Panc1 (cell line): ENCODE results near the gene ALG9. TPM values are rescaled to one million over a fixed set of nuclear protein-coding genes. Genes with fewer than 3 reads are reported as not detected.
A peak's percentile ranks its signal among the peaks of the same experiment; 100 is the strongest.

Experiments
- ATAC-seq: fragments of 200-7000 bp; cut with Tn5 transposase; 2 replicates; pipeline ENCODE4 v1.9.1; 2020; ENCODE audit warnings: mild to moderate bottlenecking, moderate library complexity
- BruUV-seq: library from RNA; stranded (reverse); fragments of 400-500 nt; replicated peaks from 2 replicates; lab custom pipeline; 2021; lab: Mats Ljungman, UMichigan
- CTCF ChIA-PET: fragments of 300-600 bp; sonication (Branson Sonifier 250); formaldehyde crosslinking; loops from one replicate; lab custom pipeline; 2022; ENCODE audit warnings: antibody characterized with exemption; lab: Charles Lee
- POLR2A ChIA-PET: fragments of 300-600 bp; sonication (Branson Sonifier 250); formaldehyde crosslinking; loops from one replicate; lab custom pipeline; 2022; ENCODE audit warnings: antibody characterized with exemption; lab: Charles Lee
- DNase-seq: peaks from one replicate; pipeline ENCODE4 v3.0.0-alpha.2; 2010; ENCODE audit warnings: low read depth, low spot score
- H3K27ac ChIP-seq: 2 replicates; pipeline ENCODE4 v1.5.1; 2011; ENCODE audit warnings: mild to moderate bottlenecking, low read length, inconsistent platforms
- H3K27me3 ChIP-seq: fragments of 200-500 bp; sonication (Bioruptor generic); 2 replicates; pipeline ENCODE4 v1.6.0; 2014; ENCODE audit warnings: low read length, inconsistent platforms; ENCODE audit not compliant: control insufficient read depth, insufficient read depth
- H3K36me3 ChIP-seq: fragments of 200-500 bp; sonication (Bioruptor generic); 2 replicates; pipeline ENCODE4 v1.5.1; 2014; ENCODE audit warnings: inconsistent platforms, mild to moderate bottlenecking, low read length, moderate library complexity; ENCODE audit not compliant: control insufficient read depth, insufficient read depth
- H3K4me1 ChIP-seq: 2 replicates; pipeline ENCODE4 v1.5.1; 2011; ENCODE audit warnings: inconsistent platforms, mild to moderate bottlenecking, low read length, moderate library complexity; ENCODE audit not compliant: control insufficient read depth, insufficient read depth
- H3K4me3 ChIP-seq, 2 experiments: 2 replicates each; pipeline ENCODE4 v1.5.1; 2011 to 2012; ENCODE audit warnings: low read depth in 2 of 2, low read length in 2 of 2, mild to moderate bottlenecking in 2 of 2, inconsistent platforms in 1 of 2, moderate library complexity in 1 of 2
- H3K9me3 ChIP-seq: fragments of 200-500 bp; sonication (Bioruptor generic); 2 replicates; pipeline ENCODE4 v1.5.1; 2014; ENCODE audit warnings: low read depth, mild to moderate bottlenecking, inconsistent platforms, low read length, moderate library complexity; ENCODE audit not compliant: control insufficient read depth, insufficient read depth
- POLR2AphosphoS5 ChIP-seq: IDR thresholded peaks from 2 replicates; pipeline ENCODE4 v1.6.1; 2012; ENCODE audit warnings: mild to moderate bottlenecking, low read depth, low read length, moderate library complexity
- SIN3A ChIP-seq: IDR thresholded peaks from 2 replicates; pipeline ENCODE4 v1.6.1; 2012; ENCODE audit warnings: low read depth, mild to moderate bottlenecking, low read length, moderate library complexity, borderline replicate concordance; ENCODE audit not compliant: insufficient read depth
- TCF7L2 ChIP-seq: IDR thresholded peaks from 2 replicates; pipeline ENCODE4 v1.6.1; 2011; ENCODE audit warnings: mild to moderate bottlenecking, low read depth, low read length, inconsistent platforms
- in situ Hi-C: cut with HindIII; loops from 2 replicates; pipeline ENCODE4 v1.10.0; 2016; ENCODE audit warnings: low sequenced_read_pairs, low pct_unique_long_range_greater_than_20kb
- intact Hi-C: fragments of 100-400 bp; cut with micrococcal nuclease; formaldehyde crosslinking; loops from one replicate; pipeline ENCODE4 v1.10.0; 2022; ENCODE audit not compliant: unreplicated experiment
- total RNA-seq: library from RNA; stranded (reverse); gene quantifications from one replicate; pipeline ENCODE4 v1.2.1, GENCODE V29; 2021; ENCODE audit not compliant: unreplicated experiment
- TF ChIP-seq, protein P1 (sequence below): fragments of 450-650 bp; IDR thresholded peaks from 2 replicates; pipeline ENCODE4 v1.5.1; 2017; ENCODE audit warnings: mild to moderate bottlenecking
- TF ChIP-seq, protein P2 (sequence below), 2 experiments: IDR thresholded peaks; 2 replicates each; pipeline ENCODE4 v1.6.1; 2011 to 2012; ENCODE audit warnings: low read depth in 2 of 2, control low read depth in 1 of 2, low read length in 1 of 2, mild to moderate bottlenecking in 1 of 2, moderate library complexity in 1 of 2; ENCODE audit not compliant: insufficient read depth in 1 of 2

ALG9 gene
- total RNA-seq, 1 experiment from 2014 or later: 27.1 TPM

DNA sequence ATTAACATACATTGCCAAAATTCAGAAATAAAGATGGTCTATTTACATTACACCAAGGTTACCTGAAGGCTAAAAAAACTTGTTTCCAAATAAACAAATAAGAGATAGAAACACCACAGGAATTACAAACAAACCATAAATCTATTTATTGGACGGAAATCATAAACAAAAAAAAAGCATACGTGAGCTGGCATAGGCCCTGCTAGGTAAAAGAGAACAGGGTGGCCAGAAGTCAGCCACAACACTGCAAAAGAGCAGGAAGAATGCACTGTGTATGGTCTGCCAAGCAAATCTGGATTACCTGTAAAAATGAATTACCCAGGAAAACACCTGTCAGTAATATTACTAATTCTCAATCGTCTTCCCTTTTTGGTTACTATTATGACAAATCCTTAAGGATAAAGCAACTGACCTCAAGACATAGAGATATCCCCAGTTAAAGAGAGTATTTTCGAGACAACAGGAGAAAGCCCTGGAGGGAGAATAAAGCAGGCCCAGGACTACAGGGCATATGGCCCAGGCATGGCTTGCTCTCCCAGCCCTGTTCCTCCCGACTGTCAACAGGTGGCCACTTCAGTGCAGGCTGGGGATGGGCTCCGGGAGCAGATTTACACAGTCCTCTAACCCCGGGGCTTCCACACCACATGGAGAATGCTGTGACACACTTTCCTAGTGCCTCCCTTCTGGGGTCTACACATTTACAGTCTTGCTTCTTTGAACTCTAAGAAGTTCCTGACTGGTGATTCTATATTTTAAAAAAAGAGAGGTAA lies 123.2 kb downstream of the ALG9 start:
- H3K27ac ChIP-seq: no peak overlapping the region
- ChIA-PET CTCF (interaction anchor here (0.5 to 0.6 kb wide), 2 partner anchors 178 to 379 kb away, joined by 3 read pairs; no protein-coding TSS in a partner anchor), POLR2A (no interaction called here)
- peak; percentile 68 for ATAC-seq
- H3K4me3 ChIP-seq: no peak overlapping the region
- in situ Hi-C loops (no loop called here), intact Hi-C loops (no loop called here)
- DNase-seq: no peak
- peaks cover 20% of the 10 kb centered on the region for H3K36me3 ChIP-seq
- no TSS peak for BruUV-seq
- no peaks in the 10 kb centered on the region for H3K9me3 ChIP-seq
- no peaks in the 10 kb centered on the region for H3K27me3 ChIP-seq
- peaks cover 5% of the 10 kb centered on the region; the same call in 1 of the 2 replicates for H3K4me1 ChIP-seq
- TF ChIP-seq, protein P1, sequence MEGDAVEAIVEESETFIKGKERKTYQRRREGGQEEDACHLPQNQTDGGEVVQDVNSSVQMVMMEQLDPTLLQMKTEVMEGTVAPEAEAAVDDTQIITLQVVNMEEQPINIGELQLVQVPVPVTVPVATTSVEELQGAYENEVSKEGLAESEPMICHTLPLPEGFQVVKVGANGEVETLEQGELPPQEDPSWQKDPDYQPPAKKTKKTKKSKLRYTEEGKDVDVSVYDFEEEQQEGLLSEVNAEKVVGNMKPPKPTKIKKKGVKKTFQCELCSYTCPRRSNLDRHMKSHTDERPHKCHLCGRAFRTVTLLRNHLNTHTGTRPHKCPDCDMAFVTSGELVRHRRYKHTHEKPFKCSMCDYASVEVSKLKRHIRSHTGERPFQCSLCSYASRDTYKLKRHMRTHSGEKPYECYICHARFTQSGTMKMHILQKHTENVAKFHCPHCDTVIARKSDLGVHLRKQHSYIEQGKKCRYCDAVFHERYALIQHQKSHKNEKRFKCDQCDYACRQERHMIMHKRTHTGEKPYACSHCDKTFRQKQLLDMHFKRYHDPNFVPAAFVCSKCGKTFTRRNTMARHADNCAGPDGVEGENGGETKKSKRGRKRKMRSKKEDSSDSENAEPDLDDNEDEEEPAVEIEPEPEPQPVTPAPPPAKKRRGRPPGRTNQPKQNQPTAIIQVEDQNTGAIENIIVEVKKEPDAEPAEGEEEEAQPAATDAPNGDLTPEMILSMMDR: no peak
- TF ChIP-seq SIN3A: no peak
- TF ChIP-seq POLR2AphosphoS5: no peak
- TF ChIP-seq, protein P2, sequence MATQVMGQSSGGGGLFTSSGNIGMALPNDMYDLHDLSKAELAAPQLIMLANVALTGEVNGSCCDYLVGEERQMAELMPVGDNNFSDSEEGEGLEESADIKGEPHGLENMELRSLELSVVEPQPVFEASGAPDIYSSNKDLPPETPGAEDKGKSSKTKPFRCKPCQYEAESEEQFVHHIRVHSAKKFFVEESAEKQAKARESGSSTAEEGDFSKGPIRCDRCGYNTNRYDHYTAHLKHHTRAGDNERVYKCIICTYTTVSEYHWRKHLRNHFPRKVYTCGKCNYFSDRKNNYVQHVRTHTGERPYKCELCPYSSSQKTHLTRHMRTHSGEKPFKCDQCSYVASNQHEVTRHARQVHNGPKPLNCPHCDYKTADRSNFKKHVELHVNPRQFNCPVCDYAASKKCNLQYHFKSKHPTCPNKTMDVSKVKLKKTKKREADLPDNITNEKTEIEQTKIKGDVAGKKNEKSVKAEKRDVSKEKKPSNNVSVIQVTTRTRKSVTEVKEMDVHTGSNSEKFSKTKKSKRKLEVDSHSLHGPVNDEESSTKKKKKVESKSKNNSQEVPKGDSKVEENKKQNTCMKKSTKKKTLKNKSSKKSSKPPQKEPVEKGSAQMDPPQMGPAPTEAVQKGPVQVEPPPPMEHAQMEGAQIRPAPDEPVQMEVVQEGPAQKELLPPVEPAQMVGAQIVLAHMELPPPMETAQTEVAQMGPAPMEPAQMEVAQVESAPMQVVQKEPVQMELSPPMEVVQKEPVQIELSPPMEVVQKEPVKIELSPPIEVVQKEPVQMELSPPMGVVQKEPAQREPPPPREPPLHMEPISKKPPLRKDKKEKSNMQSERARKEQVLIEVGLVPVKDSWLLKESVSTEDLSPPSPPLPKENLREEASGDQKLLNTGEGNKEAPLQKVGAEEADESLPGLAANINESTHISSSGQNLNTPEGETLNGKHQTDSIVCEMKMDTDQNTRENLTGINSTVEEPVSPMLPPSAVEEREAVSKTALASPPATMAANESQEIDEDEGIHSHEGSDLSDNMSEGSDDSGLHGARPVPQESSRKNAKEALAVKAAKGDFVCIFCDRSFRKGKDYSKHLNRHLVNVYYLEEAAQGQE (IDR thresholded peaks at IDR 0.05; ENCODE audit: insufficient read depth in 1 of 2, low read depth in 2 of 2, low read length in 1 of 2): no peak
- TF ChIP-seq TCF7L2: no peak

DNA sequence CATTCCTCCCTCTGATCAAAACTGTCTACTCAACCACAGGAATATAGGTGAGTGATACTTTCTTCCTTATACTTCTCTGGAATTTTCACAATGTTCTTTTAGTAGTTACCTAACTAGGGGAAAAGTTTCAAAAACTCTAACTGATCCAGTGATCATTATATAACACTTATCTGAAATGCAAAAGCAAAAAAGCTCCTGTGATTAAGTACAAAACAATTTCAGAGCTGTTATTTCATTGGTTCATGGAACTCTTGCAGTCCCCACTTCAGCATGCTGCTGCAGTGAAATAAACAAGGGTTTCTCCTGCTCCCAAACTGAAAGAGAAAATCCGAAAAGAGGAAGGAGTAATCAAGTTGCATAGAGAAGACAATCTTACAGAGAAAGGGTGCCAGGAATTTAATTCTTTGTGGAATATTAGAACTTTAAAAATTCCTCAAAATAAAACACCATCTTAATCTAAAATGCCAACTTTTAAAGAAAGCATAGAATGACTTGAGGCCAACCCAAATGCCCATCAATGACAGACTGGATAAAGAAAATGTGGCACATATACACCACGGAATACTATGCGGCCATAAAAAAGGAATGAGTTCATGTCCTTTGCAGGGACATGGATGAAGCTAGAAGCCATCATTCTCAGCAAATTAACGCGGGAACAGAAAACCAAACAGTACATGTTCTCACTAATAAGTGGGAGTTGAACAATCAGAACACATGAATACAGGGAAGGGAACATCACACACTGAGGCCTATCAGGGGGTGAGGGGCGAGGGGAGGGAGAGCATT lies 125.5 kb downstream of the ALG9 start:
- TF ChIP-seq POLR2AphosphoS5 (no peak), TCF7L2 (no peak), SIN3A (no peak)
- TF ChIP-seq, protein P1: no peak
- TF ChIP-seq, protein P2 (IDR thresholded peaks at IDR 0.05; ENCODE audit: insufficient read depth in 1 of 2, low read depth in 2 of 2, low read length in 1 of 2): no peak
- no peak for ATAC-seq
- peaks cover 5% of the 10 kb centered on the region; the same call in 1 of the 2 replicates for H3K4me1 ChIP-seq
- ChIA-PET CTCF (no interaction called here), POLR2A (no interaction called here)
- H3K36me3 ChIP-seq: peaks cover 37% of the 10 kb centered on the region
- no peaks in the 10 kb centered on the region for H3K27me3 ChIP-seq
- no peaks in the 10 kb centered on the region for H3K9me3 ChIP-seq
- H3K27ac ChIP-seq: no peak overlapping the region
- no peak for DNase-seq
- in situ Hi-C loops (no loop called here), intact Hi-C loops (no loop called here)
- H3K4me3 ChIP-seq: no peak overlapping the region
- BruUV-seq: no TSS peak
